ENCODE measurements around the gene NOL6.
"Not testable (repeated sequence)": the region's sequence is repeated elsewhere in the genome, so short reads cannot be mapped to it uniquely, and the experiment has no call there.

- not testable (repeated sequence) for TF ChIP-seq CTCF (conservative IDR thresholded peaks at IDR 0.05); ZFX (IDR thresholded peaks at IDR 0.05)
Measured at GRCh38 chr9:33485312-33485711, 11.6 kb upstream of the NOL6 start.
